ENCODE results near the gene CNEP1R1. TPM values are rescaled to one million over a fixed set of nuclear protein-coding genes. Genes with fewer than 3 reads are reported as not detected.

CNEP1R1 gene
- total and polyA plus RNA-seq, 2 donors (not counting 1 experiment from before 2014, with no cell fraction given), result 18.6 to 32.9 TPM

DNA sequence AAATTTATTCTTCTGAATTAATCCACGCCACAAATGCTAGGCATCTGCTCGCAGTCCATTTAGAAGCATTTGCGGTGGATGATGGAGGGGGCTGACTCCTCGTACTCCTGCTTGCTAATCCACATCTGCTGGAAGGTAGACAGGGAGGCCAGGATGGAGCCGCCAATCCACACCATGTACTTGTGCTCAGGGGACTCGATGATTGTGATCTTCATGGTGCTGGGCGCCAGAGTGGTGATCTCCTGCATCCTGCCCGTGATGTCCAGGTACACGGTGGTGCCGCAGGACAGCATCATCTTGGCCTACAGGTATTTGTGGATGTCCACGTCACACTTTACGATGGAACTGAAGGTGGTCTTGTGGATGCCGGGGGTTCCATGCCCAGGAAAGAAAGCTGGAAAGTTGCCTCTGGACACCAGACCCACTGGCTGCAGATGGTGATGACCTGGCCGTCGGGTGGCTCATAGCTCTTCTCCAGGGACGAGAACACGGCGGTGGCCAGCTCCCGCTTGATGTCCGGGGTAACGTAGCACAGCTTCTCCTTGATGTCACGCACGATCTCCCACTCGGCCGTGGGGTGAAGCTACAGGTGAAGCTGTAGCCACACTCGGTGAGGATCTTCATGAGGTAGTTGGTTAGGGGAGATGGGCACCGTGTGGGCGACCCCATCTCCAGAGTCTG, 33.2 kb downstream of the CNEP1R1 start:
- H3K9me3 ChIP-seq (ENCODE audit: control extremely low read depth in 1 of 3, control insufficient read depth in 2 of 3, insufficient read depth in 1 of 3, low read length in 2 of 3), result peaks cover 3 to 14% (median 12%) of the 10 kb centered on the region in 3 donors
- Mint-ChIP-seq H3K9me3 (ENCODE audit: insufficient read depth) (peaks cover 10% of the 10 kb centered on the region), H3K27ac (no peak overlapping the region), H3K27me3 (peaks cover 9% of the 10 kb centered on the region), H3K4me1 (no peaks in the 10 kb centered on the region), H3K4me3 (no peak overlapping the region)
- H3K27me3 ChIP-seq (replicated peaks in 1 of 4; ENCODE audit: control extremely low read depth in 1 of 4, control insufficient read depth in 3 of 4, insufficient read depth in 4 of 4, low read length in 3 of 4), result peaks cover 0 to 4% (median 0%) of the 10 kb centered on the region in 4 experiments
- no peak overlapping the region for H2AFZ ChIP-seq (ENCODE audit: insufficient read depth, low read depth, low read length, poor library complexity, severe bottlenecking)
- H3K36me3 ChIP-seq (replicated peaks in 1 of 2; ENCODE audit: control extremely low read depth in 1 of 2, control insufficient read depth in 1 of 2, extremely low read depth in 1 of 2, insufficient read depth in 2 of 2, low read length in 1 of 2), result no peaks in the 10 kb centered on the region
- intact Hi-C loops (cut with micrococcal nuclease), result no loop called here
- 95% methylated on average over 28 of the region's 28 CpGs for WGBS (ENCODE audit: insufficient coverage)
- no peaks in the 10 kb centered on the region for H3K4me1 ChIP-seq (ENCODE audit: control insufficient read depth in 2 of 2, insufficient read depth in 2 of 2, low read length in 2 of 2)
- ATAC-seq (ENCODE audit: low read depth), result no peak
- TF ChIP-seq, protein P1, sequence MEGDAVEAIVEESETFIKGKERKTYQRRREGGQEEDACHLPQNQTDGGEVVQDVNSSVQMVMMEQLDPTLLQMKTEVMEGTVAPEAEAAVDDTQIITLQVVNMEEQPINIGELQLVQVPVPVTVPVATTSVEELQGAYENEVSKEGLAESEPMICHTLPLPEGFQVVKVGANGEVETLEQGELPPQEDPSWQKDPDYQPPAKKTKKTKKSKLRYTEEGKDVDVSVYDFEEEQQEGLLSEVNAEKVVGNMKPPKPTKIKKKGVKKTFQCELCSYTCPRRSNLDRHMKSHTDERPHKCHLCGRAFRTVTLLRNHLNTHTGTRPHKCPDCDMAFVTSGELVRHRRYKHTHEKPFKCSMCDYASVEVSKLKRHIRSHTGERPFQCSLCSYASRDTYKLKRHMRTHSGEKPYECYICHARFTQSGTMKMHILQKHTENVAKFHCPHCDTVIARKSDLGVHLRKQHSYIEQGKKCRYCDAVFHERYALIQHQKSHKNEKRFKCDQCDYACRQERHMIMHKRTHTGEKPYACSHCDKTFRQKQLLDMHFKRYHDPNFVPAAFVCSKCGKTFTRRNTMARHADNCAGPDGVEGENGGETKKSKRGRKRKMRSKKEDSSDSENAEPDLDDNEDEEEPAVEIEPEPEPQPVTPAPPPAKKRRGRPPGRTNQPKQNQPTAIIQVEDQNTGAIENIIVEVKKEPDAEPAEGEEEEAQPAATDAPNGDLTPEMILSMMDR (IDR thresholded peaks at IDR 0.05), result no peak
- no peak for TF ChIP-seq EZH2 (IDR thresholded peaks at IDR 0.05; ENCODE audit: borderline replicate concordance, insufficient read depth, low read depth, low read length, poor library complexity, severe bottlenecking)
- no peaks in the 10 kb centered on the region for H3K79me2 ChIP-seq (ENCODE audit: control insufficient read depth, insufficient read depth, low read length)
- H3K27ac ChIP-seq (ENCODE audit: low read length in 2 of 2), result no peak overlapping the region
- no peak overlapping the region for H3K9ac ChIP-seq (ENCODE audit: low read length)
- ChIA-PET CTCF (no interaction called here), POLR2A (no interaction called here)
- H3K4me2 ChIP-seq (replicated peaks; ENCODE audit: low read depth, low read length, poor library complexity, severe bottlenecking), result no peak overlapping the region
- no peak overlapping the region for H3K4me3 ChIP-seq (ENCODE audit: control extremely low read depth in 1 of 5, extremely low read depth in 1 of 5, insufficient read depth in 1 of 5, low read depth in 2 of 5, low read length in 4 of 5)
- no peak for DNase-seq
- no peaks in the 10 kb centered on the region for H4K20me1 ChIP-seq (ENCODE audit: control insufficient read depth, insufficient read depth, low read length, poor library complexity, severe bottlenecking)

DNA sequence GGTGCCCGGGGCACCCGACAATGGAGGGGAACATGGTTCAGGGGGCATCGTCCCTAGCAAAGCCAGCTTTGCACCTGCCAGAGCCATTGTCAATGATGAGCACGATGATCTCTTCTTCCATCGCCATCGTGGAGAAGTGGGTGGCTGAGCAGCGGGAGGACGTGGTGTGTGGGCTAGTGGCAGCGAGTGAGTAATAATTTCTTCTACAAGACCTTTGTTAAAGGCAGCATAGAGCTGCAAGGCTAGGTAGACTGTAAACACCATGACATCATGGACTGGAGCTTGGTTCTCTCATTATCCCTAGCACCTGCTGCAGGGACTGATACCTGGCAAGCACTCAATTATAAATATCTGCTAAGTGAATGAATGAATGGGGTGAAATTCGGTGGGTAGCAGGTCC, 34.1 kb downstream of the CNEP1R1 start:
- intact Hi-C loops (cut with micrococcal nuclease), result no loop called here
- Mint-ChIP-seq H3K4me1 (no peaks in the 10 kb centered on the region), H3K27ac (no peak overlapping the region), H3K4me3 (no peak overlapping the region), H3K9me3 (ENCODE audit: insufficient read depth) (peaks cover 10% of the 10 kb centered on the region), H3K27me3 (peaks cover 9% of the 10 kb centered on the region)
- Histone ChIP-seq H3K4me2 (replicated peaks; ENCODE audit: low read depth, low read length, poor library complexity, severe bottlenecking) (no peak overlapping the region), H4K20me1 (ENCODE audit: control insufficient read depth, insufficient read depth, low read length, poor library complexity, severe bottlenecking) (no peaks in the 10 kb centered on the region), H3K27ac (ENCODE audit: low read length in 2 of 2) (no peak overlapping the region), H3K4me1 (ENCODE audit: control insufficient read depth in 2 of 2, insufficient read depth in 2 of 2, low read length in 2 of 2) (no peaks in the 10 kb centered on the region), H3K9ac (ENCODE audit: low read length) (no peak overlapping the region), H3K9me3 (ENCODE audit: control extremely low read depth in 1 of 3, control insufficient read depth in 2 of 3, insufficient read depth in 1 of 3, low read length in 2 of 3) (peaks cover 3 to 14% (median 12%) of the 10 kb centered on the region in 3 donors), H3K36me3 (replicated peaks in 1 of 2; ENCODE audit: control extremely low read depth in 1 of 2, control insufficient read depth in 1 of 2, extremely low read depth in 1 of 2, insufficient read depth in 2 of 2, low read length in 1 of 2) (no peaks in the 10 kb centered on the region), H3K27me3 (replicated peaks in 1 of 4; ENCODE audit: control extremely low read depth in 1 of 4, control insufficient read depth in 3 of 4, insufficient read depth in 4 of 4, low read length in 3 of 4) (peaks cover 0 to 4% (median 0%) of the 10 kb centered on the region in 4 experiments), H3K4me3 (ENCODE audit: control extremely low read depth in 1 of 5, extremely low read depth in 1 of 5, insufficient read depth in 1 of 5, low read depth in 2 of 5, low read length in 4 of 5) (no peak overlapping the region), H2AFZ (ENCODE audit: insufficient read depth, low read depth, low read length, poor library complexity, severe bottlenecking) (no peak overlapping the region), H3K79me2 (ENCODE audit: control insufficient read depth, insufficient read depth, low read length) (no peaks in the 10 kb centered on the region)
- WGBS (ENCODE audit: insufficient coverage), result 100% methylated on average over 3 of the region's 10 CpGs
- ChIA-PET CTCF (no interaction called here), POLR2A (no interaction called here)
- no peak for TF ChIP-seq EZH2 (IDR thresholded peaks at IDR 0.05; ENCODE audit: borderline replicate concordance, insufficient read depth, low read depth, low read length, poor library complexity, severe bottlenecking)
- TF ChIP-seq, protein P1 (IDR thresholded peaks at IDR 0.05), result no peak
- DNase-seq (no peak), ATAC-seq (ENCODE audit: low read depth) (no peak)
